HEK293T (cell line): ENCODE results near the gene CCDC57.

Experiments used
- CTCF ChIA-PET: fragments of 350-600 bp; formaldehyde crosslinking; extraction: SDS; loops from one replicate; lab custom pipeline; 2021; ENCODE audit warnings: antibody characterized with exemption, inconsistent platforms; lab: Yijun Ruan, JAX
- POLR2A ChIA-PET: fragments of 350-600 bp; formaldehyde crosslinking; extraction: SDS; loops from one replicate; lab custom pipeline; 2020; ENCODE audit warnings: antibody characterized with exemption, inconsistent platforms; lab: Yijun Ruan, JAX
- DNase-seq: peaks from one replicate; pipeline ENCODE4 v3.0.0; 2012; ENCODE audit warnings: mixed read lengths; ENCODE audit errors: extremely low spot score
- ARNT ChIP-seq: fragments of 450-650 bp; IDR thresholded peaks from 2 replicates; pipeline ENCODE4 v1.6.1; 2017; ENCODE audit warnings: mild to moderate bottlenecking
- CTBP1 ChIP-seq: fragments of 450-650 bp; IDR thresholded peaks from 2 replicates; pipeline ENCODE4 v1.6.1; 2016; ENCODE audit warnings: borderline replicate concordance
- ELF4 ChIP-seq: fragments of 450-650 bp; IDR thresholded peaks from 2 replicates; pipeline ENCODE4 v1.6.1; 2017; ENCODE audit warnings: antibody characterized with exemption
- FOXA1 ChIP-seq: fragments of 450-650 bp; IDR thresholded peaks from 2 replicates; pipeline ENCODE4 v1.6.1; 2016; ENCODE audit warnings: mild to moderate bottlenecking
- FOXK2 ChIP-seq: fragments of 450-650 bp; IDR thresholded peaks from 2 replicates; pipeline ENCODE4 v1.6.1; 2016; ENCODE audit warnings: mild to moderate bottlenecking
- FOXM1 ChIP-seq: fragments of 450-650 bp; IDR thresholded peaks from 2 replicates; pipeline ENCODE4 v1.6.1; 2017; ENCODE audit warnings: mild to moderate bottlenecking, borderline replicate concordance
- HDGF ChIP-seq: fragments of 450-650 bp; IDR thresholded peaks from 2 replicates; pipeline ENCODE4 v1.6.1; 2017; ENCODE audit warnings: antibody characterized with exemption, borderline replicate concordance
- L3MBTL2 ChIP-seq: fragments of 450-650 bp; conservative IDR thresholded peaks from 2 replicates; pipeline ENCODE4 v1.6.1; 2016; ENCODE audit warnings: mild to moderate bottlenecking
- LEF1 ChIP-seq: fragments of 450-650 bp; IDR thresholded peaks from 2 replicates; pipeline ENCODE4 v1.6.1; 2017; ENCODE audit warnings: mild to moderate bottlenecking, borderline replicate concordance
- NFRKB ChIP-seq: fragments of 450-650 bp; IDR thresholded peaks from 2 replicates; pipeline ENCODE4 v1.6.1; 2016; ENCODE audit warnings: mild to moderate bottlenecking, moderate library complexity
- PKNOX1 ChIP-seq: fragments of 450-650 bp; IDR thresholded peaks from 2 replicates; pipeline ENCODE4 v1.6.1; 2016
- SP1 ChIP-seq: fragments of 450-650 bp; IDR thresholded peaks from 2 replicates; pipeline ENCODE4 v1.6.1; 2017
- SUZ12 ChIP-seq: fragments of 450-650 bp; IDR thresholded peaks from 2 replicates; pipeline ENCODE4 v1.6.1; 2016; ENCODE audit warnings: mild to moderate bottlenecking
- TARDBP ChIP-seq: fragments of 450-650 bp; IDR thresholded peaks from 2 replicates; pipeline ENCODE4 v1.6.1; 2016
- ZNF384 ChIP-seq: fragments of 450-650 bp; IDR thresholded peaks from 2 replicates; pipeline ENCODE4 v1.6.1; 2016

The CCDC57 gene

GRCh38 chr17:82081966-82082365, 130.7 kb downstream of the CCDC57 start:
- ChIA-PET CTCF (no interaction called here), POLR2A (interaction anchor here (1.0 kb wide), 1 partner anchor 16 kb away, joined by 4 read pairs; the partner anchor contains the start of gene DUS1L)
- no peak for DNase-seq
- TF ChIP-seq FOXM1 (no peak), LEF1 (no peak)

- CTCF ChIA-PET, result no interaction called here
- POLR2A ChIA-PET, result interaction anchor here (1.0 kb wide), 1 partner anchor 16 kb away, joined by 4 read pairs; the partner anchor contains the start of gene DUS1L
- DNase-seq, result no peak
- TF ChIP-seq FOXM1 (no peak), HDGF (no peak), PKNOX1 (no peak), ARNT (no peak), FOXK2 (no peak), LEF1 (no peak), SP1 (no peak), ZNF384 (no peak), SUZ12 (no peak), ELF4 (no peak), TARDBP (no peak), CTBP1 (no peak)
Measured at GRCh38 chr17:82081546-82081945, 131.1 kb downstream of the CCDC57 start.

- POLR2A ChIA-PET, result interaction anchor here (1.0 to 1.1 kb wide), 2 partner anchors 15 to 17 kb away, joined by 4 read pairs; partner anchors contain the start of genes DUS1L and FASN
- CTCF ChIA-PET, result no interaction called here
- TF ChIP-seq ELF4, result no peak
- no peak for TF ChIP-seq PKNOX1
- no peak for DNase-seq
Measured at GRCh38 chr17:82080789-82081464, 131.7 kb downstream of the CCDC57 start.

GRCh38 chr17:82080048-82080788, 132.4 kb downstream of the CCDC57 start:
- ChIA-PET CTCF (no interaction called here), POLR2A (interaction anchor here (1.1 kb wide), 1 partner anchor 18 kb away, joined by 4 read pairs; the partner anchor contains the start of gene FASN)
- DNase-seq, result no peak
- no peak for TF ChIP-seq PKNOX1
- TF ChIP-seq NFRKB, result no peak
- no peak for TF ChIP-seq TARDBP
- TF ChIP-seq ELF4, result no peak
- no peak for TF ChIP-seq SP1
- TF ChIP-seq FOXK2, result no peak
- no peak for TF ChIP-seq FOXA1
- no peak for TF ChIP-seq L3MBTL2
- no peak for TF ChIP-seq HDGF
- TF ChIP-seq ZNF384, result no peak

- CTCF ChIA-PET, result no interaction called here
- POLR2A ChIA-PET, result interaction anchor here (0.8 to 1.4 kb wide), 2 partner anchors 20 to 41 kb away, joined by 3 to 5 read pairs; partner anchors contain the start of gene DCXR
- TF ChIP-seq ELF4 (no peak), ZNF384 (no peak)
- no peak for DNase-seq
Measured at GRCh38 chr17:82079001-82079677, 133.5 kb downstream of the CCDC57 start.

- no peak for TF ChIP-seq ZNF384
- DNase-seq, result no peak
- POLR2A ChIA-PET, result interaction anchor here (1.4 kb wide), 1 partner anchor 21 kb away, joined by 5 read pairs; no protein-coding TSS in a partner anchor
- CTCF ChIA-PET, result no interaction called here
Measured at GRCh38 chr17:82078433-82078832, 134.2 kb downstream of the CCDC57 start.
